ENCODE measurements around the gene ZNF331.

- no peak for TF ChIP-seq CTCF (conservative IDR thresholded peaks at IDR 0.05; ENCODE audit: low read depth, low read length)
- no peak for TF ChIP-seq ELK1 (IDR thresholded peaks at IDR 0.05; ENCODE audit: borderline replicate concordance, low read depth, low read length)
- TF ChIP-seq SMC3 (IDR thresholded peaks at IDR 0.05; ENCODE audit: low read depth, low read length), result no peak
- no peak for TF ChIP-seq FOS (IDR thresholded peaks at IDR 0.05; ENCODE audit: low read depth, low read length)
- TF ChIP-seq MAFK (IDR thresholded peaks at IDR 0.05; ENCODE audit: low read depth, low read length), result no peak
- no peak for TF ChIP-seq MXI1 (IDR thresholded peaks at IDR 0.05; ENCODE audit: borderline replicate concordance, low read depth, low read length)
- no peak for TF ChIP-seq POLR2A (IDR thresholded peaks at IDR 0.05; ENCODE audit: low read depth, low read length)
- no peak for TF ChIP-seq CHD1 (IDR thresholded peaks at IDR 0.05; ENCODE audit: low read depth, low read length)
- no peak for TF ChIP-seq NFE2L2 (IDR thresholded peaks at IDR 0.05; ENCODE audit: low read depth, low read length)
- no peak for TF ChIP-seq BHLHE40 (IDR thresholded peaks at IDR 0.05; ENCODE audit: low read depth, low read length)
- TF ChIP-seq RCOR1 (IDR thresholded peaks at IDR 0.05; ENCODE audit: insufficient replicate concordance, low read length), result no peak
- TF ChIP-seq CEBPB (IDR thresholded peaks at IDR 0.05; ENCODE audit: low read depth, low read length), result no peak
- no peak for TF ChIP-seq RAD21 (IDR thresholded peaks at IDR 0.05; ENCODE audit: low read length)
- TF ChIP-seq USF2 (IDR thresholded peaks at IDR 0.05; ENCODE audit: low read depth, low read length), result no peak
These were observed 48.3 kb downstream of the ZNF331 start for GRCh38 chr19:53586277-53586691.

All from IMR-90 (cell line).